ENCODE data around the gene GAS1. TPM values are rescaled to one million over a fixed set of nuclear protein-coding genes. Genes with fewer than 3 reads are reported as not detected.

Gene GAS1
- total RNA-seq, 1 donor from 2014 or later: 2.6 TPM

GRCh38 chr9:86902991-86903733 lies 44.1 kb downstream of the GAS1 start:
- Histone ChIP-seq H3K36me3 (ENCODE audit: control insufficient read depth, insufficient read depth, low read length) (no peaks in the 10 kb centered on the region), H3K27me3 (ENCODE audit: control insufficient read depth, insufficient read depth, low read length) (peaks cover 15% of the 10 kb centered on the region), H3K4me3 (ENCODE audit: low read depth, low read length) (no peak overlapping the region)
- FAIRE-seq: no peak
- DNase-seq (ENCODE audit: low read depth): no peak
- no peak for TF ChIP-seq CTCF (IDR thresholded peaks at IDR 0.05; ENCODE audit: insufficient read depth, low read length, severe bottlenecking)

GRCh38 chr9:86902586-86902985 lies 44.7 kb downstream of the GAS1 start:
- Histone ChIP-seq H3K36me3 (ENCODE audit: control insufficient read depth, insufficient read depth, low read length) (no peaks in the 10 kb centered on the region), H3K27me3 (ENCODE audit: control insufficient read depth, insufficient read depth, low read length) (peaks cover 15% of the 10 kb centered on the region), H3K4me3 (ENCODE audit: low read depth, low read length) (no peak overlapping the region)
- DNase-seq (ENCODE audit: low read depth) (no peak), FAIRE-seq (no peak)
- no peak for TF ChIP-seq CTCF (IDR thresholded peaks at IDR 0.05; ENCODE audit: insufficient read depth, low read length, severe bottlenecking)

- no peak for TF ChIP-seq CTCF (IDR thresholded peaks at IDR 0.05; ENCODE audit: insufficient read depth, low read length, severe bottlenecking)
- no peaks in the 10 kb centered on the region for H3K36me3 ChIP-seq (ENCODE audit: control insufficient read depth, insufficient read depth, low read length)
- no peak overlapping the region for H3K4me3 ChIP-seq (ENCODE audit: low read depth, low read length)
- DNase-seq (ENCODE audit: low read depth) (no peak), FAIRE-seq (peak; percentile 28)
- peaks cover 15% of the 10 kb centered on the region for H3K27me3 ChIP-seq (ENCODE audit: control insufficient read depth, insufficient read depth, low read length)
These were observed 45.1 kb downstream of the GAS1 start for GRCh38 chr9:86902176-86902575.

GRCh38 chr9:86901511-86901910 lies 45.8 kb downstream of the GAS1 start:
- H3K36me3 ChIP-seq (ENCODE audit: control insufficient read depth, insufficient read depth, low read length): no peaks in the 10 kb centered on the region
- DNase-seq (ENCODE audit: low read depth) (no peak), FAIRE-seq (no peak)
- H3K4me3 ChIP-seq (ENCODE audit: low read depth, low read length): no peak overlapping the region
- TF ChIP-seq CTCF (IDR thresholded peaks at IDR 0.05; ENCODE audit: insufficient read depth, low read length, severe bottlenecking): no peak
- H3K27me3 ChIP-seq (ENCODE audit: control insufficient read depth, insufficient read depth, low read length): peaks cover 15% of the 10 kb centered on the region

Data from bronchial epithelial cell (primary cell).